Keratinocyte (primary cell): ENCODE data around the gene FHIT.

Experiments used
- CTCF ChIP-seq, 3 experiments: IDR thresholded peaks in 1 of 3; conservative IDR thresholded peaks in 1 of 3; optimal IDR thresholded peaks in 1 of 3; 2 replicates in 2 of 3; 3 replicates in 1 of 3; pipeline versions ENCODE3 to v1.5.1; 2011; ENCODE audit warnings: low read length in 3 of 3, mild to moderate bottlenecking in 3 of 3, moderate library complexity in 2 of 3, control low read depth in 1 of 3, inconsistent platforms in 1 of 3; ENCODE audit not compliant: insufficient read depth in 2 of 3; ENCODE audit errors: extremely low read depth in 1 of 3
- EZH2 ChIP-seq: IDR thresholded peaks from one replicate; pipeline ENCODE4 v1.6.1; 2012; ENCODE audit warnings: inconsistent platforms, mild to moderate bottlenecking, low read length, moderate library complexity

- peak in 2 of 3 experiments; percentile 5 to 17 for TF ChIP-seq CTCF (optimal IDR thresholded peaks at IDR 0.05 in 1 of 3, IDR thresholded peaks at IDR 0.05 in 1 of 3, conservative IDR thresholded peaks at IDR 0.05 in 1 of 3; ENCODE audit: extremely low read depth in 1 of 3, insufficient read depth in 2 of 3, low read length in 3 of 3)
- TF ChIP-seq EZH2, result no peak
Observed at GRCh38 chr3:60948488-60948887, 302.8 kb downstream of the FHIT start.
